HL-60/S4 treated with retinoic acid at 250 ng/mL for 4 days and 3 days (cell line): ENCODE data around the gene LAIR2.

Experiments used
- in situ Hi-C: fragments of 300-500 bp; cut with MboI; formaldehyde crosslinking; loops from 2 replicates; pipeline ENCODE4 v1.7.0; 2022; ENCODE audit warnings: low sequenced_read_pairs

LAIR2 gene, protein sequence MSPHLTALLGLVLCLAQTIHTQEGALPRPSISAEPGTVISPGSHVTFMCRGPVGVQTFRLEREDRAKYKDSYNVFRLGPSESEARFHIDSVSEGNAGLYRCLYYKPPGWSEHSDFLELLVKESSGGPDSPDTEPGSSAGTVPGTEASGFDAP

GRCh38 chr19:54502518-54503048, at the start of gene LAIR2:
Gene LAIR2 (plus strand): TSS chr19:54502831. CDS start chr19:54502919, 88 bp downstream.
- in situ Hi-C loops = no loop called here

- in situ Hi-C loops = no loop called here
Observed at GRCh38 chr19:54453921-54454780, 48.5 kb upstream of the LAIR2 start.

GRCh38 chr19:54454781-54455675, 47.6 kb upstream of the LAIR2 start:
- in situ Hi-C loops = no loop called here

DNA sequence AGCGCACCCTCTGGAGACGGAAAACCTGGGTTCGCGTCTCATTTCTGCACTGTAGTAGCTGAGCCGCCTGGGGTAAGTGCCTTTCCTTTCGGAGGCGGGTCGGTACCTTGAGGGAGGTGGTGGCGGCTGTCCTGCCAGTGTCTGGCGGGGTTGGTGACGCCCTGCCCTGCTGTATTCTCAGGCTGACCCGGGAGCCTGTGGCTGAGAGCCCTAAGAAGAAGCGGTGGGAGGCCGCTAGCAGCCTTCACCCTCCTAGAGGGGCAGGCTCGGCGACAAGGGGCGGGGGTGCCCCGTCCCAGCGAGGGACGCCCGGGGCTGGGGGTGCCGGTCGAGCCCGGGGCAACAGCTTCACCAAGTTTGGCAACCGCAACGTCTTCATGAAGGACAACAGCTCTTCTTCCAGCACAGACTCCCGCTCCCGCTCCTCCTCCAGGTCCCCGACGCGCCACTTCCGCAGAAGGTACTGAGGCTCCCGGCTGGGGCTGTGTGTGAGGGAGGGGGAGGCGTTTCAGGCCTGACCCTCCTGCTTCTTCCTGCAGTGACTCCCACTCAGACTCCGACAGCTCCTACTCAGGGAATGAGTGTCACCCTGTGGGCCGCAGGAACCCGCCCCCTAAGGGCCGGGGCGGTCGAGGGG, 46.7 kb upstream of the LAIR2 start:
- in situ Hi-C loops = no loop called here

GRCh38 chr19:54456423-54457373, 45.9 kb upstream of the LAIR2 start:
- in situ Hi-C loops = no loop called here

- in situ Hi-C loops = no loop called here
Observed at GRCh38 chr19:54457773-54458647, 44.6 kb upstream of the LAIR2 start.

DNA sequence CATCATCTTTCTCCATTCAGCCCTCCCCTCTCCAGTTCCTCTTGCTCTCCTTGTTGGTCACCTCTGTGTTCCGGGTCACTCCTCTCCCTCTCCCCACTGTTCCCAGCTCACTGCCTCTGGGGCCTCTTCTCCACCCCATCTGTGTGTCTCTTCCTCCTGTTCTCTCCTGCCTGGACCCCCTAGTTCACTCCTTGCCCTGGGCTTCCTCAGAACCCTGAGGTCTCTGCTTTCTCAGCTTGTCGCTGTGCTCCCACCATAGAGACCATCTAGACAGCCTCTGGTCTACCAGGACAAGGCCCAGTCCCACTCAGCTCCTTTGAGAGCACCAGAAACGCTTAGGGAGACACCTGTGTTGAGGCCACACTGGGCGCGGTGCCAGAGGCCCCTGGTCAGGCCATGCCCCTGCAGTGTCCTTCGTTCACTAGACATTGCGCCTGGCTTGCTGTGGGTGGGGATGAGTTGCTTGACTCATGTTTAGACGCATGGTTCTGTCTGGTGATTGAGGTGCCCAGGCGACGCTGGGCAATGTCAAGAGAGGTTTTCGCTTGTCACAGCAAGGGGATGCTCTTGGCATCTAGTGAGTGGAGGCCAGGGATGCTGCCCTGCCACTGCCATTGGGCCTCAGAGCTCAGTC, 43.9 kb upstream of the LAIR2 start:
- in situ Hi-C loops = no loop called here

DNA sequence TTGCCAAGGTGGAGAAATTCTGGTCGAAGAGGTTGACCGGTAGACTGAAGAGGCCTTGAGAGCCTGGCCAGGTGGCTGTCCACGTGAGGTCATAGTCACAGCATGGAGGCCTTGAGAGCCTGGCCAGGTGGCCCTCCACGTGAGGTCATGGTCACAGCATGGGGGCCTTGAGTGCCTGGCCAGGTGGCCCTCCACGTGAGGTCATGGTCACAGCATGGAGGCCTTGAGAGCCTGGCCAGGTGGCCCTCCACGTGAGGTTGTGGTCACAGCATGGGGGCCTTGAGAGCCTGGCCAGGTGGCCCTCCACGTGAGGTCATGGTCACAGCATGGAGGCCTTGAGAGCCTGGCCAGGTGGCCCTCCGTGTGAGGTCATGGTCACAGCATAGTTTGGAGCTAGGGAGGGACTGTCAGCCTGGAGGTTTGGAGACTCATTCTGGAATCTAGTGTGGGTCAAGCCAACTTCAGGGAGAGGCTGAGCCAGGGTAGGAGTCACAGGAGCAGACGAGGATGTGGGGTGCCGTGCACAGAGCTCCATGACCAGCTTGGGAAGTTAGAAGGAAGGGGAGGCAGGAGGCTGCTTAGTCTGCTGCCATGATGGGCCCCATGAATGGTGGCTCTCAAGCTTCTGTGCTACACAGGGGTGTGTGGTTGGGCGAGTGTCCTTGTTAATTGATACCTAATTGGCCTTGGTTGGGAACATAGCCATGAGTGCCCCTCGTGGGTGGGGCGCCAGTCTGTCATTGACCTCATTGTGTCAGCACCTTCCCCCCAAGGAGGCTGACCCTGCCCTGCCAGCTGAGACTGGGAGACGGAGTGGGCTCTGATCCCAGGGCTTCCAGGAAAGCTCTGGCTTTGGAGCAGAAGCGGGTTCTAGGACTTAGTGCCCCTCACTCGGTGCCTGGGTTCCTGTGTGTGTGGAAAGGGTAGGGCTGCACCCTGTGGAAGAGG, 43.1 kb upstream of the LAIR2 start:
- in situ Hi-C loops = no loop called here

DNA sequence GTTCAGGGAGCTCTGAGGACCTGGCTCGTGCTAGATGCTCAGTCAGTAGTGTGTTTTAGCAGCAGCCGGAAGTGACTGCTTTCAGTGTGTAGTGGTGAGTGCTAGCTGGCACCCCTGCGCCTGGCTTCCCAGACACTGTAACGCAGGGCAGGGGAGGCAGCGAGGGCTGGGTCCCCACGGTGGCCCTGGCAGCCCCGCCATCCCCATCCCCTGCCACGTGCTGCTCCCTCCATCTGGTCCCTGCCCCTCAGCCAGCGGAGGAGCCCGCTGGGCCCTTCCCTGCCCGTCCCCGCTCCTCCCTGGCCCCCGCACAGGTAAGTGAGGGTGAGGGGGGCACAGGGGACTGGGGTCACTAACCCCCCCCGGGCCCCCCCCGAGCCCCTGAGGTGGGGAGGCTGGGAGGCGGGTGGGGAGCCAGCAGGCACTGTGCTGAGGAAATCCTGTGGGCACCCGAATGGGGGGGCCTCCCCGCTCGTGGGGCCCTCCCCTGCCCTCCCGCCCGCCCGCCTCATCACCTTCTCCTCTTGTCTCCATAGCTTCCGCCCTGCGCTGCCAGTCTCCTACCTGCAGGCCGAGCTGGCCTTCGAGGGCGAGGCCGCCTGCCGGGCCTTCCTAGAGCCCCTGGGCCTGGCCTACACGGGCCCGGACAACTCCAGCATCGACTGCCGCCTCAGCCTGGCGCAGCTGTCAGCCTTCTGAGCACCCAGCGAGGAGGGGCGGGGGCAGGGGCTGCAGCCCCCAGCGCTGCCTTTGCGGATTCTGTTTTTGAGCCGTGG, 42.2 kb upstream of the LAIR2 start:
- in situ Hi-C loops = no loop called here

DNA sequence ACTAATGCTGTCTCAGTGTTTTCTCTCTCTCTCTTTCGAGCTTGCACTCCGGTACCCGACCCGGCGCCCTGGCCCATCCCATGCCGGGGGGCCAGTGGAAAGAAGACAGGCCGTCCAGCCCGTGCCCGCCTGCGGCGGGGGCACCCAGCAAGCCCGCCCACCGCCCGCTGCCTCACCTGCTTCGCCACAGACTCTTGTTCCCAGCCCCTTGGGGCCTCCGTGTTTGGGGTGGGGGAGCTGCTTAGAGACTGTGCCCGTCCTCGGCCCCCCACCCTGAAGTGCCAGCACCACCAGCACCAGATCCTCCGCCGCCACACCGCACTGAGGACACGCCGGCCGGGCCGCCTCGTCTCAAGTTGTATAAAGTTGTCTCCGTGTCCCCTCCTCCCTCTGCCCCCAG, 41.4 kb upstream of the LAIR2 start:
- in situ Hi-C loops = no loop called here

DNA sequence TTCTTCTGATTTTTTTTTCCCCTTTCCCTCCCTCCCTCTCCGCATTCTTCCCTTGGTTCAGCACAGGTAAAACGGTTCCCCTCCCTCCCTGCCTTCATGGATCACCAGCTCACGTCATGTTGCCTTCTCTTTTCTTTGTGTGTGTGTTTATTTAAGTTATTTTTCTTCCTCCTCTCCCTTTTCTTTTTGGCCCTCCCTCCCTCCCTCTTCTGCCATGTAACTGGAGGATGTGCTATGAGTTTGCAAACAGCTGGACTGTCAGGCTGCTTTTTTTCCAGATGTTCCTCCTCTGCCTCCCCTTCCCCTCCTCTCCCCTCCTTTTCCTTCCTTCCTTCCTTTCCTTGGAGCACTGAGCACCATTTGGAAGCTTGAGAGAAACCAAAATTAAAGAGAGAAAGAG, 41.0 kb upstream of the LAIR2 start:
- in situ Hi-C loops = no loop called here

GRCh38 chr19:54462047-54462654, 40.5 kb upstream of the LAIR2 start:
- in situ Hi-C loops = no loop called here

DNA sequence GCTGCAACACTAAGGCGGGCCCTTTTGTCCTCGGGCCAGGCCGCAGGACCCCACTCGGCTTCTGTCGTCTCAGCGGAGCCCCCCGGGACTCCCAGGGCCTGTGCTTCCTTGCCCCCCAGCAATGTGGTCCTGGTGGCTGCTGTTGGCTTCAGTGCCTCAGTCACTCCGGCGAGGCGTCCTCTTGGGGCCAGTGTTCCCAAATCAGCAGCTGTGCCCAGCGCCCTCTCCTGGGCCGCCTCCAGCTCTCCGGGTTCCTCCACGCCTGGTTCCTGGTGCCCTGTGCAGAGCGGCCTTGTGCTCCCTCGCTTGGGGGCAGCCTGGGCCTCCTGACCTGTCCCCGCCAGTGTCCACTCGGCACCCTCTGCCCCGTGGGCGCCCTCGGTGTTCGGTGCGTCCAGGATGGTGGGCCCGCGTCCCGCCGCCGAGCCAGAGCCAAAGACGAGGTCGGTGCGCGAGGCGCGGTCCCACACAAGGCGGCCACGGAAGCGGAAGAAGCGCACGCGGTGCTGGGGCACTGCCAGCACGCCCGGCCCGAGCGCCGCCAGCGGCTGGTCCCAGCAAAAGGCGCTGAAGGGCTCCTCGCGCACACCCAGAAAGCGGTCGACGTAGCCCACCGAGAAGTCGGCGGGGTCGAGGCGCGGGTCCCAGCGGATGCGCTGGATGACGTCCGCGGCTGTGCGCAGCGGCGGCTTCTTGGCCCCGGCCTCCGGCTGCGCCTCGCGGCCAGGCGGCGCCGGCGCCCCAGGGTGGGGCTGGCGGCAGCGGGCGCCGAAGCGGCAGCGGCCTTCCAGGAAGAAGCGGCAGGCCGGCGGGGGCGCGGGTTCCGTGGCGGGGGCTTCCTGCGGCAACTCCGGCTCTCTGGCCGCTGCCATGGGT, 39.7 kb upstream of the LAIR2 start:
- in situ Hi-C loops = no loop called here

DNA sequence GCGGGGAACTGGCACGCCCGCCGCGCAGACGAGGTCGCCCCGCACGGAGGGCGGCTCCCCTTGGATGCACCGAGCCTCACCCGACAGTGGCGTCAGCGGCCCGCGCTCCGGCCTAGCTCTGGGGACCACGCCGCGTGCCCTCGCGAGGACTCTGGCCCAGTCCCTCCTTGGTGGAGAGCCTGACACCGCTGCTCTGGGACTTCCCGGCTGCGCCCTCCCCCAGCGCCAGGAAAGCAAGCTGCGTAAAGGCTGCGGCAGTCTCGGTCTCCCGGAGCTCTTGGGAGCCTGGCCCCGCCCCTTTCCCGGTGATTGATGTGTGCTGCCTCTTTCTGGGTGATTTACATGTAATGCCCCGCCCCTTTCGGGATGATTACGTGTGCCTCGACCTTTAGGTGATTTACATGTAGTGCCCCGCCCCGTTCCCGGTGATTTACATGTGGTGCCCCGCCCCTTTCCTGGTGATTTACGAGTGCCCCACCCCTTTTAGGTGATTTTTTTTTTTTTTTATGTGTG, 39.0 kb upstream of the LAIR2 start, which contains the start of gene LENG9:
Gene LENG9 (minus strand): TSS at position 248 of the 513 bp plus-strand sequence. CDS start 252 bp downstream, outside the sequence.
- in situ Hi-C loops = no loop called here
